SK-N-SH treated with all-trans-retinoic acid at 6 μM for 48 hours (cell line): ENCODE measurements around the gene SRSF6.

Experiments
- ATAC-seq: fragments of 200-7000 bp; cut with Tn5 transposase; 3 replicates; pipeline ENCODE4 v1.9.1; 2020; ENCODE audit warnings: mild to moderate bottlenecking, moderate library complexity
- ARNTL ChIP-seq: fragments of 450-650 bp; formaldehyde crosslinking; IDR thresholded peaks from 2 replicates; pipeline ENCODE4 v1.5.0; 2020; ENCODE audit warnings: low read depth, mild to moderate bottlenecking, moderate library complexity, borderline replicate concordance
- BACH2 ChIP-seq: fragments of 250-450 bp; sonication (Bioruptor Pico); IDR thresholded peaks from 2 replicates; pipeline ENCODE4 v1.9.0; 2021; ENCODE audit warnings: mild to moderate bottlenecking, borderline replicate concordance
- CREB5 ChIP-seq: fragments of 250-450 bp; sonication (Bioruptor Pico); IDR thresholded peaks from 2 replicates; pipeline ENCODE4 v1.5.1; 2020; ENCODE audit warnings: low read depth, mild to moderate bottlenecking, moderate library complexity
- CSDC2 ChIP-seq: fragments of 250-450 bp; sonication (Bioruptor Pico); IDR thresholded peaks from 2 replicates; pipeline ENCODE4 v1.5.0; 2020; ENCODE audit warnings: mild to moderate bottlenecking, moderate library complexity
- CSRNP3 ChIP-seq: fragments of 250-450 bp; sonication (Bioruptor Pico); IDR thresholded peaks from 2 replicates; pipeline ENCODE4 v1.5.1; 2021; ENCODE audit warnings: mild to moderate bottlenecking, moderate library complexity
- ESRRG ChIP-seq: fragments of 250-450 bp; sonication (Bioruptor Pico); IDR thresholded peaks from 2 replicates; pipeline ENCODE4 v1.6.1; 2021; ENCODE audit warnings: mild to moderate bottlenecking
- GLIS3 ChIP-seq: fragments of 250-450 bp; sonication (Bioruptor Pico); IDR thresholded peaks from 2 replicates; pipeline ENCODE4 v1.5.0; 2020; ENCODE audit warnings: mild to moderate bottlenecking, moderate library complexity
- ISL1 ChIP-seq: fragments of 250-450 bp; sonication (Bioruptor Pico); IDR thresholded peaks from 2 replicates; pipeline ENCODE4 v2.1.2; 2022; ENCODE audit warnings: mild to moderate bottlenecking, moderate library complexity
- OSR1 ChIP-seq: fragments of 250-450 bp; sonication (Bioruptor Pico); IDR thresholded peaks from 2 replicates; pipeline ENCODE4 v1.8.0; 2022; ENCODE audit warnings: moderate library complexity, mild to moderate bottlenecking, inconsistent platforms
- POU6F1 ChIP-seq: fragments of 250-450 bp; sonication (Bioruptor Pico); IDR thresholded peaks from 2 replicates; pipeline ENCODE4 v1.8.0; 2021; ENCODE audit warnings: low read depth, mild to moderate bottlenecking, moderate library complexity, borderline replicate concordance
- PPARA ChIP-seq: fragments of 250-450 bp; sonication (Bioruptor Pico); IDR thresholded peaks from 2 replicates; pipeline ENCODE4 v1.5.0; 2020; ENCODE audit warnings: mild to moderate bottlenecking, borderline replicate concordance
- RARB ChIP-seq: fragments of 250-450 bp; sonication (Bioruptor Pico); IDR thresholded peaks from 2 replicates; pipeline ENCODE4 v1.8.0; 2021; ENCODE audit warnings: mild to moderate bottlenecking, moderate library complexity
- TCF4 ChIP-seq: fragments of 250-450 bp; sonication (Bioruptor Pico); IDR thresholded peaks from 2 replicates; pipeline ENCODE4 v1.8.0; 2021; ENCODE audit warnings: mild to moderate bottlenecking, moderate library complexity, borderline replicate concordance
- TOX ChIP-seq: fragments of 250-450 bp; sonication (Bioruptor Pico); IDR thresholded peaks from 2 replicates; pipeline ENCODE4 v1.8.0; 2021; ENCODE audit warnings: mild to moderate bottlenecking, moderate library complexity, borderline replicate concordance
- TSHZ2 ChIP-seq: fragments of 250-450 bp; sonication (Bioruptor Pico); IDR thresholded peaks from 2 replicates; pipeline ENCODE4 v1.5.0; 2020; ENCODE audit warnings: mild to moderate bottlenecking, moderate library complexity
- ZC3H10 ChIP-seq: fragments of 250-450 bp; sonication (Bioruptor Pico); IDR thresholded peaks from 2 replicates; pipeline ENCODE4 v1.5.1; 2021; ENCODE audit warnings: mild to moderate bottlenecking, moderate library complexity
- ZFP3 ChIP-seq: fragments of 250-450 bp; sonication (Bioruptor Pico); IDR thresholded peaks from 2 replicates; pipeline ENCODE4 v1.5.0; 2020; ENCODE audit warnings: mild to moderate bottlenecking, moderate library complexity
- ZFP30 ChIP-seq: fragments of 450-650 bp; formaldehyde crosslinking; IDR thresholded peaks from 2 replicates; pipeline ENCODE4 v1.5.0; 2022; ENCODE audit warnings: mild to moderate bottlenecking, moderate library complexity
- ZNF565 ChIP-seq: fragments of 450-650 bp; formaldehyde crosslinking; conservative IDR thresholded peaks from 2 replicates; pipeline ENCODE4 v1.5.0; 2020; ENCODE audit warnings: low read depth, mild to moderate bottlenecking, moderate library complexity
- ZNF70 ChIP-seq: fragments of 450-650 bp; formaldehyde crosslinking; IDR thresholded peaks from 2 replicates; pipeline ENCODE4 v1.5.0; 2020; ENCODE audit warnings: mild to moderate bottlenecking, moderate library complexity
- ZNF8 ChIP-seq: fragments of 450-650 bp; formaldehyde crosslinking; IDR thresholded peaks from 2 replicates; pipeline ENCODE4 v1.5.0; 2020; ENCODE audit warnings: mild to moderate bottlenecking, moderate library complexity

SRSF6 gene

GRCh38 chr20:43460172-43460829, 2.6 kb downstream of the SRSF6 start:
- no peak for ATAC-seq

GRCh38 chr20:43460830-43461200, 3.1 kb downstream of the SRSF6 start:
- ATAC-seq: no peak
- no peak for TF ChIP-seq TOX (CRISPR knock-in tag)
- no peak for TF ChIP-seq ESRRG (CRISPR knock-in tag)
- TF ChIP-seq ZFP30: no peak
- TF ChIP-seq CSDC2 (CRISPR knock-in tag): no peak
- TF ChIP-seq ARNTL: no peak
- no peak for TF ChIP-seq ISL1 (CRISPR knock-in tag)
- no peak for TF ChIP-seq TCF4 (CRISPR knock-in tag)
- TF ChIP-seq ZNF70 (CRISPR knock-in tag): no peak
- TF ChIP-seq POU6F1 (CRISPR knock-in tag): no peak
- no peak for TF ChIP-seq PPARA (CRISPR knock-in tag)
- no peak for TF ChIP-seq TSHZ2 (CRISPR knock-in tag)
- no peak for TF ChIP-seq ZFP3

More at GRCh38 chr20:43460172-43460829, 2.6 kb downstream of the SRSF6 start:
- TF ChIP-seq OSR1 (CRISPR knock-in tag): no peak
- TF ChIP-seq TCF4 (CRISPR knock-in tag): no peak
- TF ChIP-seq CSRNP3: no peak
- no peak for TF ChIP-seq CREB5 (CRISPR knock-in tag)
- no peak for TF ChIP-seq ZFP3
- TF ChIP-seq GLIS3 (CRISPR knock-in tag): no peak
- no peak for TF ChIP-seq RARB (CRISPR knock-in tag)
- TF ChIP-seq ZNF8 (CRISPR knock-in tag): no peak
- TF ChIP-seq ZNF565 (CRISPR knock-in tag): no peak
- no peak for TF ChIP-seq ZNF70 (CRISPR knock-in tag)
- TF ChIP-seq POU6F1 (CRISPR knock-in tag): no peak
- no peak for TF ChIP-seq ISL1 (CRISPR knock-in tag)
- no peak for TF ChIP-seq TSHZ2 (CRISPR knock-in tag)
- no peak for TF ChIP-seq ARNTL
- TF ChIP-seq BACH2 (CRISPR knock-in tag): no peak
- no peak for TF ChIP-seq ZC3H10 (CRISPR knock-in tag)
